Neutrophil (primary cell): ENCODE results near the gene IQCM.
"Not testable (repeated sequence)": the region's sequence is repeated elsewhere in the genome, so short reads cannot be mapped to it uniquely, and the experiment has no call there.

Experiments used
- H3K27ac ChIP-seq: fragments of 200-600 bp; sonication (generic); 2 replicates; pipeline ENCODE4 v1.5.1; 2016; ENCODE audit warnings: mild to moderate bottlenecking, moderate library complexity
- H3K27me3 ChIP-seq: fragments of 200-600 bp; sonication (generic); 2 replicates; pipeline ENCODE4 v1.6.0; 2016; ENCODE audit warnings: mild to moderate bottlenecking
- H3K36me3 ChIP-seq: fragments of 200-600 bp; sonication (generic); 2 replicates; pipeline ENCODE4 v1.5.1; 2017
- H3K4me1 ChIP-seq, 2 experiments: fragments of 200-600 bp in 1 of 2; sonication (generic) in 1 of 2; 1 replicate in 1 of 2; 2 replicates in 1 of 2; pipeline versions ENCODE4 v1.5.1 to v1.6.1; 2013 to 2016; ENCODE audit warnings: low read depth in 1 of 2, low read length in 1 of 2, mild to moderate bottlenecking in 1 of 2, moderate library complexity in 1 of 2; ENCODE audit not compliant: control insufficient read depth in 1 of 2, insufficient read depth in 1 of 2
- H3K4me3 ChIP-seq, 2 experiments: fragments of 200-600 bp in 1 of 2; sonication (generic) in 1 of 2; 1 replicate in 1 of 2; 2 replicates in 1 of 2; pipeline ENCODE4 v1.5.1; 2013 to 2016; ENCODE audit warnings: low read depth in 1 of 2, low read length in 1 of 2, mild to moderate bottlenecking in 1 of 2, moderate library complexity in 1 of 2
- H3K9me3 ChIP-seq: fragments of 200-600 bp; sonication (generic); 2 replicates; pipeline ENCODE4 v1.5.1; 2016
- TF ChIP-seq, protein P1 (sequence below): fragments of 200-600 bp; sonication (generic); IDR thresholded peaks from 2 replicates; pipeline ENCODE4 v1.5.1; 2016; ENCODE audit warnings: antibody characterized with exemption

IQCM gene

DNA sequence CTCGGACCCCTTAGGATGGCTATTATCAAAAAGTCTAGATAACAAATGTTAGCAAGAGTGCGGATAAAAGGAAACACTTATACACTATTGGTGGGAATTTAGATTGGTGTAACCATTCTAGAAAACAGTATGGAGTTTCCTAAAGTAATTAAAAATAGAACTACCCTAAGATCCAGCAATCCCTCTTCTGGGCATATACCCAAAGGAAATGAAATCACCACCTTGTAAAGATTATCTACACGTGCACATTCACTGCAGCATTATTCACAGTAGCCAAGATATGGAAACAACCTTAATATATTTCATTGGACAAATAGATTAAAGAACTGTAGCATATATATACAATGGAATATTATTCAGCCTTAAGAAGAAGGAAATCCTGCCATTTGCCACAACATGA, 462.4 kb downstream of the IQCM start:
- no peaks in the 10 kb centered on the region for H3K9me3 ChIP-seq
- TF ChIP-seq, protein P1, sequence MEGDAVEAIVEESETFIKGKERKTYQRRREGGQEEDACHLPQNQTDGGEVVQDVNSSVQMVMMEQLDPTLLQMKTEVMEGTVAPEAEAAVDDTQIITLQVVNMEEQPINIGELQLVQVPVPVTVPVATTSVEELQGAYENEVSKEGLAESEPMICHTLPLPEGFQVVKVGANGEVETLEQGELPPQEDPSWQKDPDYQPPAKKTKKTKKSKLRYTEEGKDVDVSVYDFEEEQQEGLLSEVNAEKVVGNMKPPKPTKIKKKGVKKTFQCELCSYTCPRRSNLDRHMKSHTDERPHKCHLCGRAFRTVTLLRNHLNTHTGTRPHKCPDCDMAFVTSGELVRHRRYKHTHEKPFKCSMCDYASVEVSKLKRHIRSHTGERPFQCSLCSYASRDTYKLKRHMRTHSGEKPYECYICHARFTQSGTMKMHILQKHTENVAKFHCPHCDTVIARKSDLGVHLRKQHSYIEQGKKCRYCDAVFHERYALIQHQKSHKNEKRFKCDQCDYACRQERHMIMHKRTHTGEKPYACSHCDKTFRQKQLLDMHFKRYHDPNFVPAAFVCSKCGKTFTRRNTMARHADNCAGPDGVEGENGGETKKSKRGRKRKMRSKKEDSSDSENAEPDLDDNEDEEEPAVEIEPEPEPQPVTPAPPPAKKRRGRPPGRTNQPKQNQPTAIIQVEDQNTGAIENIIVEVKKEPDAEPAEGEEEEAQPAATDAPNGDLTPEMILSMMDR, result no peak
- H3K4me3 ChIP-seq, result no peak overlapping the region
- no peaks in the 10 kb centered on the region for H3K36me3 ChIP-seq
- H3K4me1 ChIP-seq, result no peaks in the 10 kb centered on the region
- H3K27ac ChIP-seq, result no peak overlapping the region
- no peaks in the 10 kb centered on the region for H3K27me3 ChIP-seq

DNA sequence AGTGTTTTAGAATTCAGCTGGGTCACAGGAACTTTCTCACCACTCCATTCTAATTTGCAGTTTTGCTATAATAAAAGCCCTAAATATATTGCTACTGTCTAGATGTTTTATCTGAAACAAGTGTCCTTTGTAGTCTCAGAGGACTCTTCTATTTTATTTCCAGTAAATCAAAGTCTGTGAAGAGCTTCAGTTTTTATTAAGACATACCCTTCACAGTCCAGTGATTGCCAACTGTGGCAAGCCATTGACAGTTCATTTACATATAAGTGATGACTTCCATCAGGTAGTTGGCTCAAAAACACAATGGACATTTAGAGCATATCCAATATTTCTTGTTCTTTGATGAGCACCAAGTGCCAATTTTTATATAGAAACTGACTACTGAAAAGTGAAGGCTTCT, 466.1 kb downstream of the IQCM start:
- no peaks in the 10 kb centered on the region for H3K27me3 ChIP-seq
- TF ChIP-seq, protein P1, result no peak
- no peak overlapping the region for H3K4me3 ChIP-seq
- H3K27ac ChIP-seq, result no peak overlapping the region
- H3K4me1 ChIP-seq, result no peaks in the 10 kb centered on the region
- no peaks in the 10 kb centered on the region for H3K9me3 ChIP-seq
- no peaks in the 10 kb centered on the region for H3K36me3 ChIP-seq

DNA sequence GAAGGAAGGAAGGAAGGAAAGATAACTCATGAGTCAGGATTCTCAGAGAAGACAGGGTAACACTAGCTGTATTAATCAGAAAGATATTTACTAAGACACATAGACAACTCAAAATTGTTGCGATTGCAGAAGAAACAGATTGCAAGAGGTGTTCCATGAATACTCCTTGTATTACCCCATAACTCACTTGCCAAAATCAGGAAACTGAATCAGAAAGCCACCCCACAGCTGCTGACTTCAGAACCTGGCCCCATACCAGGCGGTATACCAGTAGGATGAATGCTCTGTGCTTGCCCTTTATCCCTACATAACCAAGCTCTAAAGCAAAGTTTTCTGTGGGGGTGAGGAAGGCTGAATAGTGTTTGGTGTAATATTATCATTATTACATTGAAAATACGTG, 468.5 kb downstream of the IQCM start:
- H3K36me3 ChIP-seq, result no peaks in the 10 kb centered on the region
- TF ChIP-seq, protein P1, result no peak
- no peak overlapping the region for H3K4me3 ChIP-seq
- no peak overlapping the region for H3K27ac ChIP-seq
- H3K4me1 ChIP-seq, result no peaks in the 10 kb centered on the region
- H3K27me3 ChIP-seq, result no peaks in the 10 kb centered on the region
- no peaks in the 10 kb centered on the region for H3K9me3 ChIP-seq

DNA sequence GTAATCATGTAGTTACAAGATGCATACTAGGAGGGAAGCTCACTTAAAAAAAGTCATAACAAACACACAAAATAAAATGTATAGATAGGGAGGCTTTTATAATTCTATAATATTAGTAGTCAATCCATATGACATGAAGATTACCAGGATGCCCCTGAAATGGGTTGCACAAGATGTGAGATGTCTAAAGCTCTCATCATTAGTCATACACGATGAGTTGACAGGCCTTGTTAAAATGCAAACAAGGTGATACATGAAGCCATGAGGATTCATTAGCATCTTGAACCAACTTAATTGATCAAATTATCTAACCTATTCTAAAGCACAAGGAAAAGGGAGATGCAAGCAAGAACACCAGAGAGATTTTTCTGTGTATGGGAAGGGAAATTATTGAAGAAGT, 470.2 kb downstream of the IQCM start:
- Histone ChIP-seq H3K27me3 (no peaks in the 10 kb centered on the region), H3K4me3 (no peak overlapping the region), H3K27ac (no peak overlapping the region), H3K4me1 (no peaks in the 10 kb centered on the region), H3K36me3 (no peaks in the 10 kb centered on the region), H3K9me3 (no peaks in the 10 kb centered on the region)
- TF ChIP-seq, protein P1, result no peak

DNA sequence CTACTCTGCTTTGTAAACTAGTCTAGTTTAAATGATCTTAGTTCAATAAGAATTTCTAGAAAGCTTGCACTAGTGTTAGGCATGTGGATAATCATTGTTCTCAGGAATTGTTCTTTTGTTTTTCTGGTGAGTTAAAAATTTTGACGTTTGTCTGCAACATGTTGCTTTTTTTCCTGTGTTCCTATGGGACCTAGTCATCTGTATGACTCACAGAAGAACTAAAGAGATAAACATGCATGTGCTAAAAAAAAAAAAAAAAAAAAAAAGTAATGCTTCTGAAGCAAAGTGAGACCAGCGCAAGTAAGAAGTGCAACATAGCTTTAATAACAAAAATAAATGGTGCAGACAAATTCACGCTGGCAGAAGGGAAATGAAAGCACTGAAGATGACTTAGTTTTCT, 471.2 kb downstream of the IQCM start:
- Histone ChIP-seq H3K27me3 (no peaks in the 10 kb centered on the region), H3K9me3 (no peaks in the 10 kb centered on the region), H3K36me3 (no peaks in the 10 kb centered on the region), H3K4me3 (no peak overlapping the region), H3K27ac (no peak overlapping the region), H3K4me1 (no peaks in the 10 kb centered on the region)
- TF ChIP-seq, protein P1, result no peak

DNA sequence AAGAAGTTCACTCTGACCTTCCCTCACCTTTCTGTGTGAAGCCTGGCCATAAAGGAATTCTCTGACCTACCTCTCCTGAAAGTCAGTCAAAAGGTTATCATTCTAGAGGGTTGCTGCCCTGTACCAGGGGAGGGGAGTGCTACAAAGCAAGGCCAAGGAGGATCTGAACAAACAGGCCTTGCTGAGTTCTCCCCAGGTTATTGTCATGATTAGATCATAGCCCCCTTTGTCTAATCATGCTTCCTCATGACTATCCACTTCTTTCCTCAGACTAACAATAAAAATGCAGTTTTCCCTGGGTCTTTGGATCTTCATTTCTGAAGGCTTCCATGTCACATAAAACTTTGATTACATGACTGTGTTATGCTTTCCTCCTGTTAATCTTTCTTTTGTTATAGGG, 472.0 kb downstream of the IQCM start:
- Histone ChIP-seq H3K4me1 (no peaks in the 10 kb centered on the region), H3K27ac (no peak overlapping the region), H3K36me3 (no peaks in the 10 kb centered on the region), H3K27me3 (no peaks in the 10 kb centered on the region), H3K4me3 (no peak overlapping the region), H3K9me3 (no peaks in the 10 kb centered on the region)
- TF ChIP-seq, protein P1, result no peak

DNA sequence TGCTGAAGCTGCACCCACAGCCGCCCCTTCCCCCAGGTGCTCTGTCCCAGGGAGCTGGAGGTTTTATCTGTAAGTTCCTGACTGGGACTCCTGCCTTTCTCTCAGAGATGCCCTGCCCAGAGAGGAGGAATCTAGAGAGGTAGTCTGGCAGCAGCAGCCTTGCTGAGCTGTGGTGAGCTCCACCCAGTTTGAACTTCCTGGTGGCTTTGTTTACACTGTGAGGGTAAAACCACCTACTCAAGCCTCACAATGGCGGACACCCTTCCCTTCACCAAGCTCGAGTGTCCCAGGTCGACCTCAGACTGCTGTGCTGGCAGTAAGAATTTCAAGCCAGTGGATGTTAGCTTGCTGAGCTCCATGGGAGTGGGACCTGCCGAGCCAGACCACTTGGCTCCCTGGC, 474.5 kb downstream of the IQCM start:
- not testable (repeated sequence) for H3K36me3 ChIP-seq, H3K9me3 ChIP-seq, H3K27ac ChIP-seq, H3K27me3 ChIP-seq, H3K4me1 ChIP-seq, H3K4me3 ChIP-seq
